IMR-90 (cell line): ENCODE data around the gene TMEM131L.

Experiments
- BHLHE40 ChIP-seq: fragments of 150-350 bp; IDR thresholded peaks from 2 replicates; pipeline ENCODE4 v1.6.1; 2016; ENCODE audit warnings: mild to moderate bottlenecking, low read depth, low read length
- CEBPB ChIP-seq: IDR thresholded peaks from 2 replicates; pipeline ENCODE4 v1.6.1; 2012; ENCODE audit warnings: low read depth, low read length, improper control_type of control experiment
- CTCF ChIP-seq: conservative IDR thresholded peaks from 2 replicates; pipeline ENCODE4 v1.5.1; 2012; ENCODE audit warnings: mild to moderate bottlenecking, low read depth, low read length, improper control_type of control experiment
- ELK1 ChIP-seq: fragments of 150-350 bp; IDR thresholded peaks from 2 replicates; pipeline ENCODE4 v1.6.1; 2016; ENCODE audit warnings: low read depth, mild to moderate bottlenecking, low read length, moderate library complexity, borderline replicate concordance
- FOS ChIP-seq: fragments of 150-350 bp; IDR thresholded peaks from 2 replicates; pipeline ENCODE4 v1.6.1; 2016; ENCODE audit warnings: low read depth, low read length
- MAFK ChIP-seq: IDR thresholded peaks from 2 replicates; pipeline ENCODE4 v1.6.1; 2012; ENCODE audit warnings: low read depth, low read length, improper control_type of control experiment
- NFE2L2 ChIP-seq: fragments of 150-350 bp; IDR thresholded peaks from 2 replicates; pipeline ENCODE4 v1.6.1; 2016; ENCODE audit warnings: low read depth, mild to moderate bottlenecking, low read length
- POLR2A ChIP-seq: IDR thresholded peaks from 2 replicates; pipeline ENCODE4 v1.6.1; 2012; ENCODE audit warnings: mild to moderate bottlenecking, low read depth, low read length
- RAD21 ChIP-seq: IDR thresholded peaks from 2 replicates; pipeline ENCODE4 v1.6.1; 2012; ENCODE audit warnings: low read length, improper control_type of control experiment
- SMC3 ChIP-seq: fragments of 150-350 bp; IDR thresholded peaks from 2 replicates; pipeline ENCODE4 v1.6.1; 2016; ENCODE audit warnings: low read depth, mild to moderate bottlenecking, antibody characterized with exemption, low read length, moderate library complexity
- USF2 ChIP-seq: fragments of 150-350 bp; IDR thresholded peaks from 2 replicates; pipeline ENCODE4 v1.6.1; 2017; ENCODE audit warnings: mild to moderate bottlenecking, antibody characterized with exemption, low read length, low read depth

GRCh38 chr4:153530284-153530999 lies 64.3 kb downstream of the TMEM131L start:
- TF ChIP-seq CTCF: no peak
- no peak for TF ChIP-seq POLR2A
- TF ChIP-seq BHLHE40: no peak
- TF ChIP-seq NFE2L2: no peak
- TF ChIP-seq ELK1: no peak
- no peak for TF ChIP-seq CEBPB
- TF ChIP-seq RAD21: no peak
- TF ChIP-seq MAFK: no peak
- TF ChIP-seq USF2: no peak
- TF ChIP-seq SMC3: no peak
- no peak for TF ChIP-seq FOS
